A549 (cell line): ENCODE results near the gene RBM47. TPM values are rescaled to one million over a fixed set of nuclear protein-coding genes. Genes with fewer than 3 reads are reported as not detected.

Source experiments
- ATAC-seq, 2 experiments: fragments of 200-7000 bp in 1 of 2; fragments of >200 bp in 1 of 2; cut with Nextera tagmentation in 1 of 2; cut with Tn5 transposase in 1 of 2; 3 replicates each; pipeline versions ENCODE4 v1.8.0 to v1.9.1; 2018 to 2020; ENCODE audit warnings: mild to moderate bottlenecking in 1 of 2, moderate library complexity in 1 of 2
- CTCF ChIA-PET: fragments of 300-600 bp; sonication (Branson Sonifier 250); formaldehyde crosslinking; extraction: SDS; loops from one replicate; lab custom pipeline; 2021; ENCODE audit warnings: antibody characterized with exemption, inconsistent platforms; lab: Yijun Ruan, JAX
- POLR2A ChIA-PET: fragments of 350-600 bp; formaldehyde crosslinking; extraction: SDS; loops from one replicate; lab custom pipeline; 2021; ENCODE audit warnings: antibody characterized with exemption, inconsistent platforms; lab: Yijun Ruan, JAX
- DNase-seq, 2 experiments: peaks; one replicate each; pipeline versions ENCODE4 v3.0.0 to v3.0.0-alpha.2; 2011 to 2016; ENCODE audit warnings: low read depth in 1 of 2, low spot score in 1 of 2
- FAIRE-seq: peaks from 2 replicates; lab custom pipeline; 2011; peaks lifted over from hg19 to GRCh38; lab: Jason Lieb, UNC
- H3K27ac ChIP-seq, 2 experiments: fragments of >200 bp; sonication (Bioruptor Twin); formaldehyde crosslinking; 3 replicates each; pipeline ENCODE4 v1.5.1; 2016 to 2017
- H3K4me1 ChIP-seq: fragments of >200 bp; sonication (Bioruptor Twin); formaldehyde crosslinking; 3 replicates; pipeline ENCODE4 v1.6.1; 2016
- H3K4me2 ChIP-seq: fragments of >200 bp; sonication (Bioruptor Twin); formaldehyde crosslinking; 3 replicates; pipeline ENCODE4 v1.6.1; 2016
- H3K4me3 ChIP-seq: fragments of >200 bp; sonication (Bioruptor Twin); formaldehyde crosslinking; 3 replicates; pipeline ENCODE4 v1.5.1; 2016
- H3K9me3 ChIP-seq: fragments of >200 bp; sonication (Bioruptor Twin); formaldehyde crosslinking; 3 replicates; pipeline ENCODE4 v1.6.1; 2016
- BCL3 ChIP-seq: fragments of >200 bp; sonication (Bioruptor Twin); formaldehyde crosslinking; IDR thresholded peaks from 3 replicates; pipeline ENCODE4 v1.6.1; 2016
- BHLHE40 ChIP-seq: IDR thresholded peaks from 2 replicates; pipeline ENCODE4 v1.6.1; 2012; ENCODE audit warnings: low read depth, low read length, inconsistent platforms
- CBX8 ChIP-seq: fragments of 200-600 bp; sonication (generic); IDR thresholded peaks from 2 replicates; pipeline ENCODE4 v1.6.1; 2016
- CEBPB ChIP-seq, 2 experiments: fragments of >200 bp in 1 of 2; sonication (Bioruptor Twin) in 1 of 2; formaldehyde crosslinking in 1 of 2; IDR thresholded peaks; 2 replicates each; pipeline ENCODE4 v1.6.1; 2012 to 2016
- CHD2 ChIP-seq: fragments of 150-350 bp; IDR thresholded peaks from 2 replicates; pipeline ENCODE4 v1.6.1; 2014; ENCODE audit warnings: low read length; ENCODE audit not compliant: partially characterized antibody
- CHD4 ChIP-seq: fragments of 200-600 bp; sonication (generic); IDR thresholded peaks from 2 replicates; pipeline ENCODE4 v1.6.1; 2016; ENCODE audit warnings: antibody characterized with exemption, mild to moderate bottlenecking, borderline replicate concordance
- EP300 ChIP-seq, 2 experiments: fragments of >200 bp; sonication (Bioruptor Twin); formaldehyde crosslinking; IDR thresholded peaks; 2 replicates in 1 of 2; 3 replicates in 1 of 2; pipeline ENCODE4 v1.6.1; 2016 to 2017
- ESRRA ChIP-seq: fragments of 150-350 bp; IDR thresholded peaks from 2 replicates; pipeline ENCODE4 v1.6.1; 2014; ENCODE audit warnings: mild to moderate bottlenecking, low read length, borderline replicate concordance
- FOSL2 ChIP-seq, 2 experiments: fragments of 450-650 bp in 1 of 2; fragments of >200 bp in 1 of 2; sonication (Bioruptor Twin) in 1 of 2; formaldehyde crosslinking; IDR thresholded peaks; 2 replicates each; pipeline versions ENCODE4 v1.5.0 to v1.6.1; 2016 to 2020; ENCODE audit warnings: mild to moderate bottlenecking in 1 of 2, moderate library complexity in 1 of 2
- GATA3 ChIP-seq: IDR thresholded peaks from 2 replicates; pipeline ENCODE4 v1.6.1; 2012; ENCODE audit warnings: borderline replicate concordance
- HDAC2 ChIP-seq: fragments of 200-600 bp; sonication (generic); IDR thresholded peaks from 2 replicates; pipeline ENCODE4 v1.6.1; 2016
- HEYL ChIP-seq: fragments of 250-450 bp; sonication (Bioruptor Pico); IDR thresholded peaks from 2 replicates; pipeline ENCODE4 v1.8.0; 2021; ENCODE audit warnings: mild to moderate bottlenecking, moderate library complexity
- HMGXB4 ChIP-seq: fragments of 250-450 bp; sonication (Bioruptor Pico); IDR thresholded peaks from 2 replicates; pipeline ENCODE4 v1.5.0; 2021; ENCODE audit warnings: mild to moderate bottlenecking, moderate library complexity, borderline replicate concordance
- JUN ChIP-seq, 2 experiments: fragments of >200 bp; sonication (Bioruptor Twin); formaldehyde crosslinking; IDR thresholded peaks; 2 replicates in 1 of 2; 3 replicates in 1 of 2; pipeline ENCODE4 v1.6.1; 2016 to 2017
- JUNB ChIP-seq: fragments of >200 bp; sonication (Bioruptor Twin); formaldehyde crosslinking; IDR thresholded peaks from 2 replicates; pipeline ENCODE4 v1.6.1; 2016
- KDM1A ChIP-seq: fragments of 200-600 bp; sonication (generic); IDR thresholded peaks from 2 replicates; pipeline ENCODE4 v1.6.1; 2016; ENCODE audit warnings: low read depth, mild to moderate bottlenecking
- MAFK ChIP-seq: fragments of 450-650 bp; IDR thresholded peaks from 2 replicates; pipeline ENCODE4 v1.6.1; 2014; ENCODE audit not compliant: partially characterized antibody
- MAX ChIP-seq: IDR thresholded peaks from 2 replicates; pipeline ENCODE4 v1.6.1; 2012
- MYC ChIP-seq: IDR thresholded peaks from 2 replicates; pipeline ENCODE4 v1.6.1; 2012; ENCODE audit warnings: mild to moderate bottlenecking, inconsistent platforms, low read length, improper control_type of control experiment, borderline replicate concordance
- NFE2L2 ChIP-seq: fragments of 150-350 bp; conservative IDR thresholded peaks from 2 replicates; pipeline ENCODE4 v1.6.1; 2014; ENCODE audit warnings: low read length
- NPAS2 ChIP-seq: fragments of 250-450 bp; sonication (Bioruptor Pico); IDR thresholded peaks from 2 replicates; pipeline ENCODE4 v1.8.0; 2022; ENCODE audit warnings: mild to moderate bottlenecking, moderate library complexity, borderline replicate concordance
- PHF8 ChIP-seq: fragments of 200-600 bp; sonication (generic); IDR thresholded peaks from 2 replicates; pipeline ENCODE4 v1.6.1; 2016; ENCODE audit warnings: low read depth, mild to moderate bottlenecking, antibody characterized with exemption, moderate library complexity, borderline replicate concordance
- POLR2AphosphoS2 ChIP-seq: conservative IDR thresholded peaks from 2 replicates; pipeline ENCODE4 v1.6.1; 2012; ENCODE audit warnings: low read length, improper control_type of control experiment, inconsistent platforms
- RAD21 ChIP-seq, 2 experiments: fragments of >200 bp in 1 of 2; sonication (Bioruptor Twin) in 1 of 2; formaldehyde crosslinking in 1 of 2; IDR thresholded peaks in 1 of 2; conservative IDR thresholded peaks in 1 of 2; 2 replicates in 1 of 2; 3 replicates in 1 of 2; pipeline ENCODE4 v1.6.1; 2012 to 2018; ENCODE audit warnings: inconsistent platforms in 1 of 2
- RCOR1 ChIP-seq: fragments of 150-350 bp; IDR thresholded peaks from 2 replicates; pipeline ENCODE4 v1.6.1; 2014; ENCODE audit warnings: antibody characterized with exemption, low read length, low read depth
- RNF2 ChIP-seq: fragments of 200-600 bp; sonication (generic); IDR thresholded peaks from 2 replicates; pipeline ENCODE4 v1.6.1; 2016; ENCODE audit warnings: low read depth, mild to moderate bottlenecking, antibody characterized with exemption, moderate library complexity, borderline replicate concordance
- SMC3 ChIP-seq: fragments of >200 bp; sonication (Bioruptor Twin); formaldehyde crosslinking; IDR thresholded peaks from 3 replicates; pipeline ENCODE4 v1.6.1; 2018; ENCODE audit warnings: inconsistent platforms
- SREBF2 ChIP-seq: fragments of 450-650 bp; IDR thresholded peaks from 2 replicates; pipeline ENCODE4 v1.6.1; 2014; ENCODE audit warnings: mild to moderate bottlenecking, moderate library complexity
- USF2 ChIP-seq: fragments of 450-650 bp; IDR thresholded peaks from 2 replicates; pipeline ENCODE4 v1.6.1; 2014; ENCODE audit warnings: antibody characterized with exemption
- WGBS: methylation state at CpG from one replicate; pipeline ENCODE4 v1.1.6; 2017; ENCODE audit errors: missing lambda C conversion rate; 5-methylcytosine and 5-hydroxymethylcytosine counted together
- polyA plus RNA-seq, 4 experiments: library from polyadenylated mRNA; depleted of rRNA in 3 of 4; stranded (reverse); fragments of >200 nt; fragmentation: RNase III in 1 of 4; extraction: RNeasy Plus Mini Kit Qiagen cat#74134 plus additional on column Dnase treatment in 1 of 4; gene quantifications; 2 replicates in 3 of 4; 3 replicates in 1 of 4; pipeline ENCODE4 v1.2.3, GENCODE V29; 2011 to 2017

RBM47 gene
- polyA plus RNA-seq, 2 of the 4 experiments (the other 2 are of a cell fraction) = 38.1 to 43.3 TPM

- peak overlapping the region; percentile 84 to 86 for H3K27ac ChIP-seq
- 1% methylated on average over 5 of the region's 7 CpGs for whole genome bisulfite sequencing
- H3K4me3 ChIP-seq = no peak overlapping the region; the same call in 2 of the 3 replicates
- peak; percentile 99 for TF ChIP-seq KDM1A
- TF ChIP-seq RAD21 (conservative IDR thresholded peaks at IDR 0.05 in 1 of 2, IDR thresholded peaks at IDR 0.05 in 1 of 2) = no peak; a peak in 1 of 5 replicates
- peak; percentile 99 for TF ChIP-seq HDAC2
- TF ChIP-seq NFE2L2 = no peak
- peak; percentile 71; the same call in 1 of the 2 replicates for TF ChIP-seq GATA3
- TF ChIP-seq JUNB = peak; percentile 66
- TF ChIP-seq MAFK = peak; percentile 79
- no peak for TF ChIP-seq RNF2
- TF ChIP-seq MYC = no peak
- TF ChIP-seq MAX = peak; percentile 63; the same call in 1 of the 2 replicates
- no peak for TF ChIP-seq HEYL
- TF ChIP-seq ESRRA = peak; percentile 100
- TF ChIP-seq CHD2 = no peak
- TF ChIP-seq CHD4 = peak; percentile 98
- TF ChIP-seq NPAS2 = no peak
- TF ChIP-seq JUN (IDR thresholded peaks at IDR 0.05) = peak; percentile 54 to 85; a peak in 4 of 5 replicates
- TF ChIP-seq CEBPB (IDR thresholded peaks at IDR 0.05) = peak; percentile 21 to 72; a peak in 3 of 4 replicates
- no peak for TF ChIP-seq CBX8
- TF ChIP-seq EP300 (IDR thresholded peaks at IDR 0.05) = peak in 1 of 2 experiments; percentile 61; a peak in 2 of 5 replicates
- peak; percentile 66; the same call in 1 of the 3 replicates for TF ChIP-seq BCL3
- TF ChIP-seq RCOR1 = peak; percentile 96
- no peak for TF ChIP-seq SREBF2
- TF ChIP-seq FOSL2 (IDR thresholded peaks at IDR 0.05) = no peak
- TF ChIP-seq FOSL2 (CRISPR knock-in tag; IDR thresholded peaks at IDR 0.05) = peak; percentile 86
- TF ChIP-seq USF2 = peak; percentile 98
- TF ChIP-seq POLR2AphosphoS2 = no peak
- no peak for TF ChIP-seq HMGXB4
- TF ChIP-seq BHLHE40 = peak; percentile 80
- peak; percentile 33; the same call in 1 of the 3 replicates for TF ChIP-seq SMC3
- no peak for TF ChIP-seq PHF8
- TF ChIP-seq, all 56 proteins: peak for 17
- Histone ChIP-seq H3K9me3 (no peaks in the 10 kb centered on the region), H3K4me1 (peaks cover 61% of the 10 kb centered on the region), H3K4me2 (peak overlapping the region; percentile 75)
- FAIRE-seq = peak; percentile 97
- ATAC-seq = peak; percentile 97
- ChIA-PET POLR2A (interaction anchor here (0.7 to 1.7 kb wide), 6 partner anchors 12 to 521 kb away, joined by 3 to 7 read pairs (median 4); partner anchors contain the start of gene N4BP2), CTCF (interaction anchor here (1.2 to 2.3 kb wide), 3 partner anchors 12 to 142 kb away, joined by 3 to 12 read pairs (median 7); no protein-coding TSS in a partner anchor)
- DNase-seq = peak; percentile 85 to 98
Measured at GRCh38 chr4:40576651-40577480, 52.8 kb downstream of the RBM47 start.
